Aorta (tissue), 5 donors: ENCODE results near the gene NCKAP5. TPM values are rescaled to one million over a fixed set of nuclear protein-coding genes. Genes with fewer than 3 reads are reported as not detected.

Experiments
- ATAC-seq: fragments of 200-7000 bp; cut with Tn5 transposase; one replicate; pipeline ENCODE4 v1.9.1; 2022; ENCODE audit warnings: moderate library complexity; ENCODE audit not compliant: low FRiP score
- DNase-seq, 2 donors: peaks; one replicate each; pipeline ENCODE4 v3.0.0-alpha.2; 2020
- H3K27ac ChIP-seq, 2 donors: one replicate each; pipeline ENCODE4 v1.5.1; 2013; ENCODE audit warnings: low read length in 2 of 2, mild to moderate bottlenecking in 2 of 2, moderate library complexity in 2 of 2, control low read depth in 1 of 2, inconsistent platforms in 1 of 2, low read depth in 1 of 2
- H3K27me3 ChIP-seq, 2 donors: one replicate each; pipeline ENCODE4 v1.6.1; 2013; ENCODE audit warnings: control low read depth in 1 of 2, low read length in 1 of 2, mild to moderate bottlenecking in 1 of 2, moderate library complexity in 1 of 2; ENCODE audit not compliant: insufficient read depth in 2 of 2, control insufficient read depth in 1 of 2
- H3K36me3 ChIP-seq, 2 donors: one replicate each; pipeline ENCODE4 v1.6.1; 2013; ENCODE audit warnings: control low read depth in 1 of 2, low read length in 1 of 2, mild to moderate bottlenecking in 1 of 2; ENCODE audit not compliant: insufficient read depth in 2 of 2, control insufficient read depth in 1 of 2
- H3K4me1 ChIP-seq, 2 donors: one replicate each; pipeline ENCODE4 v1.6.1; 2013; ENCODE audit warnings: low read length in 2 of 2, control low read depth in 1 of 2, mild to moderate bottlenecking in 1 of 2, moderate library complexity in 1 of 2; ENCODE audit not compliant: insufficient read depth in 2 of 2, control insufficient read depth in 1 of 2
- H3K4me3 ChIP-seq, 2 donors: one replicate each; pipeline ENCODE4 v1.5.1; 2013; ENCODE audit warnings: low read length in 2 of 2, control low read depth in 1 of 2, mild to moderate bottlenecking in 1 of 2
- H3K9me3 ChIP-seq: one replicate; pipeline ENCODE4 v1.6.1; 2013; ENCODE audit warnings: mild to moderate bottlenecking, low read length; ENCODE audit not compliant: control insufficient read depth
- WGBS, 2 donors: extraction: QIAGEN DNeasy Blood & Tissue Kit; methylation state at CpG; one replicate each; pipeline ENCODE4 v1.1.7; 2013; 5-methylcytosine and 5-hydroxymethylcytosine counted together
- intact Hi-C, 2 donors: fragments of 100-400 bp; cut with DNase I; formaldehyde crosslinking; loops; one replicate each; pipeline versions ENCODE4 v1.14.2 to v1.15.0; 2022
- polyA plus RNA-seq, 2 donors: library from polyadenylated mRNA; stranded (reverse); fragments of 200-250 nt; gene quantifications; one replicate each; pipeline ENCODE4 v1.2.3, GENCODE V29; 2013
- total RNA-seq, 2 donors: library from RNA; stranded (reverse); fragmentation: NEBNext Ultra II Directional; extraction: Animal tissue kit (Norgen Biotek cat#: 25700); gene quantifications; one replicate each; pipeline ENCODE4 v1.2.1, GENCODE V29; 2021
- donor health status: healthy with polysubstance abuse.
- donor health status: Bipolar disorder and iron deficiency.
- donor health status: DM: no; HTN: no; CAD: no.
- donor health status: DM: no; HTN: no; CAD: no.
- donor health status: DM: yes; HTN: yes; CAD: no.

The NCKAP5 gene
- total and polyA plus RNA-seq, 4 donors, result 0.75 to 7.5 (median 2.4) TPM; not detected in 1

DNA sequence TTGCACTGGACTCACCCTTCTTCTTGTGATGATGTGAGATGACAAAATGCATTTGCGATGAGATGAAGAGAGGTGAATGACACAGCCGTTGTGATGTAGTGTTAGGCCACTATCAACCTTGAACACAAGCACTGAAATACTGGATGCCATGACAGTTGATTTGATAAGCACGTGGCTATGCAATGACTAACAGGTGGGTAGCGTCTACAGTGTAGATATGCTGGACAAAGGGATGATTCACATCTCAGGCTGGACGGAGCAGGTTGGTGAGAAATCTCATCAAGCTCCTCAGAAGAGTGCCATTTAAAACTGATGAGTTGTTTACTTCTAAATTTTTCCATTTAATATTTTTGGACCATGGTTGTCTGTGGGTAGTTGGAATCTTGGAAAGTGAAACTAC lies 522.5 kb downstream of the NCKAP5 start:
- Histone ChIP-seq H3K4me1 (no peaks in the 10 kb centered on the region), H3K4me3 (no peak overlapping the region), H3K36me3 (no peaks in the 10 kb centered on the region), H3K27ac (no peak overlapping the region), H3K27me3 (no peaks in the 10 kb centered on the region), H3K9me3 (peaks cover 1% of the 10 kb centered on the region)
- ATAC-seq (no peak), DNase-seq (no peak)
- intact Hi-C loops, result no loop called here
- WGBS, 2 donors, result 81 to 82% methylated on average over 5 of the region's 5 CpGs

DNA sequence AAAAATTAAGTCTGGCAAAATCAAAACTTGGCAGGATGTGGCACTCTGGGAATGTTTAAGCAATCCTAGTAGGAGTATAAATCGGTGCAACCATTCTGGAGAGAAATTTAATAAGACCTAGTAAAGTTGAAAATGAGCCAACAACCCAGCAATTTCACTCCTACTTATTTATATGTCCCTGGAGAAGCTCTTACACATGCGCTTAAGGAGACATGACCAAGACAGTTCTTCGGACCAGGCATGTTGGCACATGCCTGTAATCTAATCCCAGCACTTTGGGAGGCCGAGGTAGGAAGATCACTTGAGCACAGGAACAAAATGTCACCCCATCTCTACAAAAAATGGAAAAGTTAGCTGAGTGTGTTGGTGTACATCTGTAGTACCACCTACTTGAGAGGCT lies 523.7 kb downstream of the NCKAP5 start:
- H3K27me3 ChIP-seq, result no peaks in the 10 kb centered on the region
- no peak overlapping the region for H3K4me3 ChIP-seq
- intact Hi-C loops, result no loop called here
- WGBS, 2 donors, result 66 to 73% methylated on average over 4 of the region's 4 CpGs
- H3K36me3 ChIP-seq, result no peaks in the 10 kb centered on the region
- peaks cover 1% of the 10 kb centered on the region for H3K9me3 ChIP-seq
- H3K27ac ChIP-seq, result no peak overlapping the region
- no peak for ATAC-seq
- H3K4me1 ChIP-seq, result no peaks in the 10 kb centered on the region
- no peak for DNase-seq

GRCh38 chr2:133040170-133040569 lies 528.1 kb downstream of the NCKAP5 start:
- 77 to 78% methylated on average over 4 of the region's 4 CpGs for WGBS, 2 donors
- no peaks in the 10 kb centered on the region for H3K4me1 ChIP-seq
- DNase-seq (no peak), ATAC-seq (no peak)
- H3K4me3 ChIP-seq, result no peak overlapping the region
- H3K27me3 ChIP-seq, result no peaks in the 10 kb centered on the region
- intact Hi-C loops, result no loop called here
- H3K36me3 ChIP-seq, result no peaks in the 10 kb centered on the region
- H3K9me3 ChIP-seq, result peaks cover 1% of the 10 kb centered on the region
- no peak overlapping the region for H3K27ac ChIP-seq

DNA sequence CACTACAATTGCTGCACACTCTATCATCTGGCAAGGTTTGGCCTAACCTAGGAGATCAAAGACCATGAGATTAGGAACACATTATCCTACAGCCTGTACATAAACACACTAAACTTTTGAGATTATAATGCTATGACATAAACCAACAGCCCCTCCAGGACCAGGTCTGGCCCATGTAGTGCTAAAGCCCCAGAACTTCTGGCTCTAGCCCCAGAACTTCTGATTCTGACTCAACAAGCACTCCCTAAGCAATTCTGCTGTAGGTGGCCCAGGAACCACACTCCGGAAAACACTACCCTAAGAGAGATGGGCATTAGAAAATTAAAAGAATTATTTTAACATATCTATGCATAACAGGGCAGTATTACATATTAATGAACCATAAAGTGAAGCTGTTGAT lies 528.7 kb downstream of the NCKAP5 start:
- Histone ChIP-seq H3K4me1 (no peaks in the 10 kb centered on the region), H3K4me3 (no peak overlapping the region), H3K36me3 (no peaks in the 10 kb centered on the region), H3K27me3 (no peaks in the 10 kb centered on the region), H3K27ac (no peak overlapping the region), H3K9me3 (no peaks in the 10 kb centered on the region)
- WGBS, 2 donors, result 85 to 90% methylated on average over 1 of the region's 1 CpG
- intact Hi-C loops, result no loop called here
- ATAC-seq (no peak), DNase-seq (no peak)

DNA sequence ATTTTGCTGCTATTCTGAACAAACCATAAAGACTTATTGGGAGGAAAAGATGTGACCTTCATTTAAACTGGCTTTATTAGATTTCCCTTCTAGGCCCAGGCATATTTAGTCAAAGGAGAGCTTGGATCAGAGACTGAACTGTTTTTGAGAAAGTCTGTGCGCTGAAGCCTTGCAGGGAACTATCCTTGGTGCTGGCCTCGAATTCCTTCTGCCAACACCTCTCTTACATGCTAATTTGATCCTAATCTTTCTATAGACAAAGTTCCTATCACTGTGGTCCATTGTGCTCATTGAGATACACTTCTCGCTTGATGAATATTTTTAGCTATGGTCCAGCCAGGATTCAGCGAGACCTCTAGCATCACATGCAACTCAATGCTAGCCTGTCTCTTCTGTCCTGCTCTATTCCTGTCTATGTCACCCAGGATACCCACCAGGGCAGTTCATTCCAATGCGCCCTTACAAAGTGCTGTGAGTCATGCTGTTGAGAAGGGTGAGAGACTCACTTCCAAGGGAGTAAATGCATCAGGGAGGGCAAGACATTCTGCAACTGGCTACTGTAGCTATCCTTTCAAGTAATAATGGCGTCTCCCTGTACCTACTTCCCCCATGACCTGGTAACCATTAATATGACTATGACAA lies 541.6 kb downstream of the NCKAP5 start:
- intact Hi-C loops, result no loop called here
- Histone ChIP-seq H3K9me3 (peaks cover 1% of the 10 kb centered on the region), H3K36me3 (no peaks in the 10 kb centered on the region), H3K27ac (no peak overlapping the region), H3K27me3 (no peaks in the 10 kb centered on the region), H3K4me3 (no peak overlapping the region), H3K4me1 (no peaks in the 10 kb centered on the region)
- ATAC-seq, result no peak
- no peak for DNase-seq
- whole genome bisulfite sequencing, 2 donors, result 44 to 60% methylated on average over 6 of the region's 6 CpGs

GRCh38 chr2:133025004-133025403 lies 543.3 kb downstream of the NCKAP5 start:
- ATAC-seq (no peak), DNase-seq (no peak)
- H3K27me3 ChIP-seq, result no peaks in the 10 kb centered on the region
- no peaks in the 10 kb centered on the region for H3K36me3 ChIP-seq
- intact Hi-C loops, result no loop called here
- no peak overlapping the region for H3K4me3 ChIP-seq
- WGBS, 2 donors, result 53 to 77% methylated on average over 3 of the region's 3 CpGs
- H3K27ac ChIP-seq, result no peak overlapping the region
- peaks cover 1% of the 10 kb centered on the region for H3K9me3 ChIP-seq
- H3K4me1 ChIP-seq, result no peaks in the 10 kb centered on the region

DNA sequence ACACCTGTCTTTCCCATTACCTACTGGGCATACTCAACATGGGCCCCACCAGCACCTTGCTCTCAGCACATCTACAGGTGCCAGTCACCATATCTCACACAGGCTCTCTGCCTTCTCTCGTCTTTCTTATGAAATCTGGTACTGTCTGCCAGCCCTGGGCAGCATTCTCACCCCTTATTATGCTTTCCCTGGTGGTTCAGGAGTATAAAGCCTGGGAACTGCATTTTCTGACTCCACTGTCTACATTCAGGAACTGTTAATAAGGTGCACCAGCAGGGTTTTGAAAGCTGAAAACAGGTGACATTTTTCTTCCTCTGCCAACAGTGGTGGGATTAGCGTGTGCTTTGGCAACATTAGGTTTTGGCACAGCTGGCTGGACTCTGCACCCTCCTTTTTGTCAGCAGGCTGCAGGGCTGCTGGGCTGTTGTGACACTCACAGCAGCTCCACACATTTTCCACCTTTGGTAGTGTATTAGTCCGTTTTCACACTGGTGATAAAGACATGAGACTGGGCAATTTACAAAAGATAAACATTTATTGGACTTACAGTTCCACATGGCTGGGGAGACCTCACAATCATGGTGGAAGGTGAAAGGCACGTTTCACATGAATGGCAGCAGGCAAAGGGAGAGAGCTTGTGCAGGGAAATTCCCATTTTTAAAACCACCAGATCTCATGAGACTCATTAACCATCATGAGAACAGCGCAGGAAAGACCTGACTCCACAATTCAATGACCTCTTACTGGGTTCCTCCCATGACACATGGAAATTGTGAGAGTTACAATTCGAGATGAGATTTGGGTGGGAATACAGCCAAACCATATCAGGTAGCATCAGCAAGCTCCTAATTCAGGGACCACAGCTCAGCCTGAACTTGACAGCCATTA lies 555.2 kb downstream of the NCKAP5 start:
- intact Hi-C loops, result no loop called here
- 50 to 55% methylated on average over 6 of the region's 6 CpGs for WGBS, 2 donors
- ATAC-seq, result no peak

DNA sequence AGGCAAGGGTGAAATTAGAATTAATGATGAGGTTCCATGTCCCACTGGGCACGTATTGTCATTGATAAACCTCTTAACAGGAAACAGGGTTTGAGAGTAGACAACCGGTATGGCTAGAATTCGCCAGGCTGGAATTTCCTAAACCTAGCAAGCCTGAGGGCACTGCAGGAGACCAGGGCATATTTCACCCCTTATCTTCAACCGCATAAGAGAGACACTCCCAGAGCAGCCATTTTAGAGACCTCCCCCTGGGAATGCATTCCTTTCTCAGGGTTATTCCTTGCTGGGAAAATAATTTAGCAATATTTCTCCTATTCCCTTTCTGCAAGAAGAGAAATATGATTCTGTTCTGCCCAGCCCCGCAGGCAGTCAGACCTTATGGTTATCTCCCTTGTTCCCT lies 563.6 kb downstream of the NCKAP5 start:
- no peak for DNase-seq
- no peak overlapping the region for H3K27ac ChIP-seq
- intact Hi-C loops, result no loop called here
- WGBS, 2 donors, result 55 to 72% methylated on average over 5 of the region's 5 CpGs
- no peaks in the 10 kb centered on the region for H3K27me3 ChIP-seq
- no peaks in the 10 kb centered on the region for H3K36me3 ChIP-seq
- no peak for ATAC-seq
- peaks cover 3% of the 10 kb centered on the region for H3K9me3 ChIP-seq
- H3K4me1 ChIP-seq, result no peaks in the 10 kb centered on the region
- no peak overlapping the region for H3K4me3 ChIP-seq

More for the DNA sequence above, 555.2 kb downstream of the NCKAP5 start:
- Histone ChIP-seq H3K4me1 (no peaks in the 10 kb centered on the region), H3K27me3 (no peaks in the 10 kb centered on the region), H3K4me3 (no peak overlapping the region), H3K9me3 (no peaks in the 10 kb centered on the region), H3K27ac (no peak overlapping the region), H3K36me3 (no peaks in the 10 kb centered on the region)
- no peak for DNase-seq

- no peaks in the 10 kb centered on the region for H3K27me3 ChIP-seq
- no peak overlapping the region for H3K27ac ChIP-seq
- no peak overlapping the region for H3K4me3 ChIP-seq
- peaks cover 6% of the 10 kb centered on the region for H3K9me3 ChIP-seq
- ATAC-seq (no peak), DNase-seq (no peak)
- H3K4me1 ChIP-seq, result no peaks in the 10 kb centered on the region
- H3K36me3 ChIP-seq, result no peaks in the 10 kb centered on the region
- intact Hi-C loops, result no loop called here
- WGBS, 2 donors, result 70 to 72% methylated on average over 2 of the region's 2 CpGs
Measured at GRCh38 chr2:132999421-132999820, 568.8 kb downstream of the NCKAP5 start.
